Sigmoid colon (tissue), 4 donors: ENCODE measurements around the gene SLC30A2.

ENCODE experiments used
- CTCF ChIP-seq, 4 experiments: fragments of 450-650 bp in 3 of 4; fragments of 200-600 bp in 1 of 4; IDR thresholded peaks; one replicate each; pipeline ENCODE4 v1.5.1; 2016 to 2019; ENCODE audit warnings: antibody characterized with exemption in 4 of 4, mild to moderate bottlenecking in 3 of 4, moderate library complexity in 2 of 4
- POLR2A ChIP-seq, 2 donors: fragments of 450-650 bp; IDR thresholded peaks; one replicate each; pipeline ENCODE4 v1.6.1; 2016; ENCODE audit warnings: antibody characterized with exemption in 2 of 2, mild to moderate bottlenecking in 2 of 2, moderate library complexity in 2 of 2
- POLR2AphosphoS5 ChIP-seq, 4 donors: sonication (generic); formaldehyde crosslinking; IDR thresholded peaks; one replicate each; pipeline ENCODE4 v1.6.1; 2017; ENCODE audit warnings: antibody characterized with exemption in 4 of 4

- TF ChIP-seq POLR2A (IDR thresholded peaks at IDR 0.05), result no peak
- no peak for TF ChIP-seq CTCF (IDR thresholded peaks at IDR 0.05)
- TF ChIP-seq POLR2AphosphoS5 (IDR thresholded peaks at IDR 0.05), result peak in 1 of 4 donors; percentile 52
Observed at GRCh38 chr1:26066857-26067256, 20.9 kb upstream of the SLC30A2 start.
